Cardiac fibroblast (primary cell): ENCODE measurements around the gene XRCC6.
A peak's percentile ranks its signal among the peaks of the same experiment; 100 is the strongest.
"Not testable (repeated sequence)": the region's sequence is repeated elsewhere in the genome, so short reads cannot be mapped to it uniquely, and the experiment has no call there.

ENCODE experiments used
- DNase-seq, 2 donors: peaks; one replicate each; pipeline versions ENCODE4 v3.0.0 to v3.0.0-alpha.2; 2010; ENCODE audit warnings: low read depth in 2 of 2
- H3K4me3 ChIP-seq, 2 donors: replicated peaks in 1 of 2; 1 replicate in 1 of 2; 2 replicates in 1 of 2; pipeline ENCODE4 v1.5.1; 2011; ENCODE audit warnings: low read depth in 2 of 2, low read length in 2 of 2, mild to moderate bottlenecking in 2 of 2, moderate library complexity in 1 of 2
- TF ChIP-seq, protein P1 (sequence below): IDR thresholded peaks from one replicate; pipeline ENCODE4 v1.5.1; 2011; ENCODE audit warnings: low read depth, mild to moderate bottlenecking, low read length, inconsistent platforms

The XRCC6 gene

DNA sequence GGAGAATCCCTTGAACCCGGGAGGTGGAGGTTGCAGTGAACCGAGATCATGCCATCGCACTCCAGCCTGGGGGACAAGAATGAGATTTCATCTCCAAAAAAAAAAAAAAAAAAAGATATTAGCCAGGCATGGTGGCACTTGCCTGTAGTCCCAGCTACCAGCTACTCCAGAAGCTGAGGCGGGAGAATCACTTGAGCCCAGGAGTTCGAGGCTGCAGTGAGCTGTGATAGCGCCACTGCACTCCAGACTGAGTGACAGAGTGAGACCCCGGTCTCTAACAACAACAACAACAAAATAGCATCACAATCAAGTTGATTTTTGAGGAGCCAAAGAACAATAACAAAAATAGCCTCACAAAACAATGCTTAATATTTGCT, 33.8 kb upstream of the XRCC6 start:
- TF ChIP-seq, protein P1, sequence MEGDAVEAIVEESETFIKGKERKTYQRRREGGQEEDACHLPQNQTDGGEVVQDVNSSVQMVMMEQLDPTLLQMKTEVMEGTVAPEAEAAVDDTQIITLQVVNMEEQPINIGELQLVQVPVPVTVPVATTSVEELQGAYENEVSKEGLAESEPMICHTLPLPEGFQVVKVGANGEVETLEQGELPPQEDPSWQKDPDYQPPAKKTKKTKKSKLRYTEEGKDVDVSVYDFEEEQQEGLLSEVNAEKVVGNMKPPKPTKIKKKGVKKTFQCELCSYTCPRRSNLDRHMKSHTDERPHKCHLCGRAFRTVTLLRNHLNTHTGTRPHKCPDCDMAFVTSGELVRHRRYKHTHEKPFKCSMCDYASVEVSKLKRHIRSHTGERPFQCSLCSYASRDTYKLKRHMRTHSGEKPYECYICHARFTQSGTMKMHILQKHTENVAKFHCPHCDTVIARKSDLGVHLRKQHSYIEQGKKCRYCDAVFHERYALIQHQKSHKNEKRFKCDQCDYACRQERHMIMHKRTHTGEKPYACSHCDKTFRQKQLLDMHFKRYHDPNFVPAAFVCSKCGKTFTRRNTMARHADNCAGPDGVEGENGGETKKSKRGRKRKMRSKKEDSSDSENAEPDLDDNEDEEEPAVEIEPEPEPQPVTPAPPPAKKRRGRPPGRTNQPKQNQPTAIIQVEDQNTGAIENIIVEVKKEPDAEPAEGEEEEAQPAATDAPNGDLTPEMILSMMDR = no peak
- H3K4me3 ChIP-seq = no peak overlapping the region
- DNase-seq = no peak

DNA sequence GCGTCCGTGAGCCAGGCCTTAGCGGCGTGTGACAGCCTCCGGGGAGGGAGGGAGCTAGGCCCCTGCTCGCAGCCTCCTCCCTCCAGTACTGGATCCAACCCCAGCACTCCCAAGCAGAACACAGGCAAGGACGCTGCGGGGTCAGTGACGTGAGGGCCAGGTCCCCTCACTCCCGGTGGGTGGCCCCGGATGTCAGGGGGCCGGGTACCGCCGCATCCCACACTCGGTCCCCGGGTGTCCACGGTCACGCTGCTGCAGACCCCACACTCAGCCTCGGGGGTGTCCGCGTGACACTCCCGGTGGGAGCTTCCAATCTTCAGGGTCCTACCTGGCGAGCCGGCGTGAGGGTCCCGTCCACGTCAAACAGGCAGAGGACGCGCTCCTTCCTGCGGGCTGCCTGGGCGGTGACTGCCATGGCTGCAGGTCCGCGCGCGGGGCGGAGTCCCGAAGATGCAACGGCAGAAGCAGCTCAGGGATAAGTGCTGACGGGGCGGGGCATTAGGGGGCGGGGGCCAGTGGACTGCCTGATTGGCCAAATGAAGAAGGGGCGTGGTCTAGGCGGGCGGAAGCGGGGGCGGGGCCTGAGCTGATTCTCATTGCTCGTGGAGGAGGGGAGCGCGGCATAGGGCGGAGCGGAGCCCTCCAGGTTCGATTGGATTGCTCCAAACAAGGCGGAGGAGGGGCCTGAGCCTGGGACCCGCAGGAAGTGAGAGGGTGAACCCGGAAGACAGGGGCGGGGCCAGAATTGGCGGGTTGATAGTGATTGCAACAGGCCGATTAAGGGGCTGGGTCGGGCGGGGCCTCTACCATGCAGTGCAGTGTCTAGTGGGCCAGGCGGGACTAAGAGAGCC, 31.5 kb upstream of the XRCC6 start, which contains the start of gene PMM1:
Gene PMM1, minus strand, starts transcription at position 450 of the 851 bp plus-strand sequence. Its CDS starts 35 bp downstream, at position 415.
- TF ChIP-seq, protein P1 = no peak
- peak within 1 kb of the TSS; percentile 94 to 96 for H3K4me3 ChIP-seq
- DNase-seq = peak; percentile 100

DNA sequence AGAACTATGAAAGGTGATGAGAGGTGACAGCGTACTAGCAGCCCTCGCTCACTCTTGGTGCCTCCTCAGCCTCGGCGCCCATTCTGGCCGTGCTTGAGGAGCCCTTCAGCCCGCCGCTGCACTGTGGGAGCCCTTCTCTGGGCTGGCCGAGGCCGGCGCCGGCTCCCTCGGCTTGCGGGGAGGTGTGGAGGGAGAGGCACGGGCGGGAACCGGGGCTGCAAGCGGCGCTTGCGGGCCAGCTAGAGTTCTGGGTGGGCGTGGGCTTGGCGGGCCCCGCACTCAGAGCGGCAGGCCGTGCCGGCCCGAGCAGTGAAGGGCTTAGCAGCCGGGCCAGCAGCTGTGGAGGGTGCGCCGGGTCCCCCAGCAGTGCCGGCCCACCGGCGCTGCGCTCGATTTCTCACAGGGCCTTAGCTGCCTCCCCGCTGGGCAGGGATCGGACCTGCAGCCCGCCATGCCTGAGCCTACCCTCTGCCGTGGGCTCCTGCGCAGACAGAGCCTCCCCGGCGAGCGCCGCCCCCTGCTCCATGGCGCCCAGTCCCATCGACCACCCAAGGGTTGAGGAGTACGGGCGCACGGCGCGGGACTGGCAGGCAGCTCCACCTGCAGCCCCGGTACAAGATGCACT, 27.6 kb upstream of the XRCC6 start:
- not testable (repeated sequence) for DNase-seq, H3K4me3 ChIP-seq

DNA sequence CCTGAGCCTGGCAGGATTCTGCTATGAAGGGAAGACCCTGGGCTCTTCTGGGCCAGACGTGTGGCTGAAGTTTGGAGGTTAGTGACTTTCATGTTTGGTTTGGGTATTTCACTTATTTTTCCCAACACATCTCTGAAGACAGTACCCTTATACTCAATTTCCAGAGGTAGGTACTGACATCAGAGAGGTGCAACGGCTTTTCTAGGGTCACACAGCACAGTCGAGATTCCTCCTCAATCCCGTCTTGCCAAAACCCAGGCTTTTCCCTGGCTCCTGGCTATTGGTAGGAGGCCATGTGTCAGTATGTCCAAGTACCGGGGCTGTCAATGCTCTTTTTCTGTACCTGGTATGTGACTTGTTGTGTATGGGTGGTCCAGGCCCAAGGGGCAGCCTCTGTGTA, 25.4 kb upstream of the XRCC6 start:
- H3K4me3 ChIP-seq = no peak overlapping the region
- TF ChIP-seq, protein P1 = no peak
- DNase-seq = no peak

DNA sequence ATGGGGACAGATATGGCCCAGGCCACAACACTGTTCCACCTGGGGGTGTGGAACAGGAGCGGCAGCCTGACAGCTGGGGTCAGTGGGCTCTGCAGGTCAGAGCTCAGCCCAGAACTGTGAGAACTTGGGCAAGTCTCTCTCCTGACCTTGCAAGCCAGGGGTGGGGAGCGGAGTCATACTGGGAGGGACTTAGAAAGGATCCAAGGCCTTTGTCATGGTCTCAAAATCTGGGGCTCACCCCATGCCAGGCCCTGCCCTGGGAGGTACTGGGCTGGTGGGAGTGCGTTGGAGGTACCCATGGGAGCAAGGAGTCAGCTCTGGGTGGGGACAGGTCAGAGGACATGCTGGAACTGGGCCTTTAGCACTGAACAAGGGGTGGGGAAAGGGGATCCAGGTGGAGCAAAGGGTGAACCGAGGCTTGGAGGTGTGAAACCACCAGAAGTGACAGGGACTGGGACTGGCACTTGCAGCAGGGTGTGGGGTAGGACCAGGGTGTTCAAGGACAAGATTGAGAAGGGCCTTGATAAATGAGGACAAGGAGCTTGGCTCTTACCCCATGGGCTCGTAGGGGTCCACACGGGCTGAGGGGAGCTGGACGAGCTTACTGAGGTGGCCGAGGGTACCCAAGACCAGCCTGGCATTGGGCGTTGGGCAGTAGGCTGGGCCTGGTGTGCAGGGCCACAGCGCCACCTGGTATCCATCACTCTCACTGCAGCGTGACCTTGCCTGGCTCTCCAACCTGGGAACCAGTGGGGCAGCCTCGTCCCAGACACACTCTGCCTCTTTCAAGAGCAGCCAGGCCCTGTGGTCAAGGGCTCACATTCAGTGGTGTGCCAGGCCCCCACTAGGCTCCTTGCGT, 24.1 kb upstream of the XRCC6 start:
- peak; percentile 60 to 68 for DNase-seq
- TF ChIP-seq, protein P1 = peak; percentile 83

DNA sequence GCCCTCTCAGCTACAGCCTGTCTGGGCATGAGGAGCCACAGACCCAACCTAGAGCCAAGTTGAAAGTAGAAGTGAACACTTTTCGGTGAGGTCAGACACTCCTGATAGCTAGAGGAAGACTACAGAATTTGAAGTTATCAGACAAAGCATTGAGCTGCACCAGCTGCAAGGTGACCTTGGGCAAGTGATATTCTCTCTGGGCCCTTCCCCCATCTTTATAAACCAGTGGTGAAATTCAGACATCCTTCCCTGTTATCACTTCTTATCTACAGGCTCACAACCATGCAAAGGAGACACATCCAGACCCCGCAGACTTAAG, 23.5 kb upstream of the XRCC6 start:
- H3K4me3 ChIP-seq = no peak overlapping the region
- DNase-seq = no peak
- TF ChIP-seq, protein P1 = no peak

More for the DNA sequence above, 24.1 kb upstream of the XRCC6 start:
- H3K4me3 ChIP-seq = no peak overlapping the region

DNA sequence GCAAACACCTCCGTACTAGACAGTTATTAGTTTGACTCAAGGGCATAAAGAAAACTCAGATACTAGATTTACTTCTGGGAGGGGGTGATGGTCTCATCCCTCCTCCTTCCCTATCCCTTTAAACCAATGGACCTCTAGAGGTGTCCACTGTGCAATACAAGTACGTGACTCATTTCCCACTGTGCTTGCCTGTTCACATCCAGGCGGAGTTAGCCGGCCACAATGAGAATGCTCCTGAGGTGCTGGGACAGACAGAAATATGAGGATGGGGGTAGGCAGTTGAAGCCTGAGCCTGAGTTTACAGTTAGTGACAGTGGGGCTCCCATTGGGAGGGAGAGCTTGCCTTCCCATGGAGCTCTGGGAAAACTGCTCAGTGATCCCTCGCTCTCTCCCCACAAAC, 23.0 kb upstream of the XRCC6 start:
- no peak overlapping the region for H3K4me3 ChIP-seq
- DNase-seq = peak; percentile 73 to 83
- TF ChIP-seq, protein P1 = no peak
